Measurements from ENCODE around the gene UBXN10. TPM values are rescaled to one million over a fixed set of nuclear protein-coding genes. Genes with fewer than 3 reads are reported as not detected.

Gene UBXN10
- 0.03 to 0.06 TPM (median 0.05 TPM) in 3 replicates for polyA plus RNA-seq
- polyA plus RNA-seq (2011; ENCODE audit: low read depth): not detected
- polyA plus RNA-seq (2011; cell fraction: cytosol; rRNA removed): 0.02 and 0.03 TPM in 2 replicates
- polyA plus RNA-seq (2011; cell fraction: nucleus; rRNA removed): 0.03 and 0.05 TPM in 2 replicates
- 0.06 TPM in 1 of 2 replicates, not detected in the other for polyA plus RNA-seq (2012; ENCODE audit: low replicate concordance)
- polyA minus RNA-seq: 0.06 to 0.10 TPM (median 0.07 TPM) in 3 replicates
- not detected for polyA minus RNA-seq (2011; cell fraction: cytosol; rRNA and poly(A)+ RNA removed)
- polyA minus RNA-seq (2011; cell fraction: nucleus; rRNA and poly(A)+ RNA removed): 0.11 TPM in 1 of 2 replicates, not detected in the other

- Histone ChIP-seq H3K27me3 (ENCODE audit: control insufficient read depth, extremely low read depth, insufficient read depth, low read length) (peaks cover 45% of the 10 kb centered on the region), H3K79me2 (ENCODE audit: control insufficient read depth, insufficient read depth, low read length) (no peaks in the 10 kb centered on the region), H2AFZ (ENCODE audit: control insufficient read depth, low read length) (no peak within 1 kb of the TSS), H3K36me3 (ENCODE audit: control insufficient read depth in 2 of 2, extremely low read depth in 1 of 2, insufficient read depth in 2 of 2, low read length in 2 of 2) (no peaks in the 10 kb centered on the region), H3K9ac (ENCODE audit: control insufficient read depth, extremely low read depth, insufficient read depth, low read length) (no peak within 1 kb of the TSS), H3K27ac (ENCODE audit: control insufficient read depth, insufficient read depth, low read length) (no peak within 1 kb of the TSS), H3K9me1 (ENCODE audit: control insufficient read depth, extremely low read depth, insufficient read depth, low read length) (no peaks in the 10 kb centered on the region), H3K4me3 (ENCODE audit: control insufficient read depth in 2 of 3, extremely low read depth in 1 of 3, insufficient read depth in 2 of 3, low read depth in 1 of 3, low read length in 3 of 3) (peak within 1 kb of the TSS in 1 of 3 experiments; percentile 10), H4K20me1 (ENCODE audit: control insufficient read depth, extremely low read depth, insufficient read depth, low read length) (no peaks in the 10 kb centered on the region), H3K4me1 (ENCODE audit: control insufficient read depth, extremely low read depth, insufficient read depth, low read length) (peaks cover 3% of the 10 kb centered on the region), H3K4me2 (ENCODE audit: control insufficient read depth, extremely low read depth, insufficient read depth, low read depth, low read length) (peak within 1 kb of the TSS; percentile 55), H3K9me3 (ENCODE audit: control insufficient read depth, low read depth, low read length) (no peaks in the 10 kb centered on the region)
- TF ChIP-seq CTCF (optimal IDR thresholded peaks at IDR 0.05 in 1 of 3, IDR thresholded peaks at IDR 0.05 in 1 of 3, conservative IDR thresholded peaks at IDR 0.05 in 1 of 3; ENCODE audit: extremely low read depth in 1 of 3, insufficient read depth in 2 of 3, low read length in 3 of 3) (no peak), EZH2 (IDR thresholded peaks at IDR 0.05; ENCODE audit: low read length) (peak; percentile 8)
- dilution Hi-C loops (cut with MboI; ENCODE audit: extremely low pct_ligation_motif_present, low sequenced_read_pairs): no loop called here
- DNase-seq (ENCODE audit: low read depth, low spot score) (no peak), FAIRE-seq (no peak)
These were observed at the start of gene UBXN10, which contains the start of gene PLA2G2C for GRCh38 chr1:20185834-20186782. Gene UBXN10, plus strand, starts transcription at chr1:20186096. Its CDS starts 4,466 bp downstream, at chr1:20190562. Gene PLA2G2C, minus strand, starts transcription at chr1:20186518. Its CDS starts 9,155 bp downstream, at chr1:20177363.

- Histone ChIP-seq H4K20me1 (ENCODE audit: control insufficient read depth, extremely low read depth, insufficient read depth, low read length) (no peaks in the 10 kb centered on the region), H3K79me2 (ENCODE audit: control insufficient read depth, insufficient read depth, low read length) (no peaks in the 10 kb centered on the region), H3K4me2 (ENCODE audit: control insufficient read depth, extremely low read depth, insufficient read depth, low read depth, low read length) (no peak overlapping the region), H2AFZ (ENCODE audit: control insufficient read depth, low read length) (no peak overlapping the region), H3K9me3 (ENCODE audit: control insufficient read depth, low read depth, low read length) (no peaks in the 10 kb centered on the region), H3K4me3 (ENCODE audit: control insufficient read depth in 2 of 3, extremely low read depth in 1 of 3, insufficient read depth in 2 of 3, low read depth in 1 of 3, low read length in 3 of 3) (no peak overlapping the region), H3K27me3 (ENCODE audit: control insufficient read depth, extremely low read depth, insufficient read depth, low read length) (no peaks in the 10 kb centered on the region), H3K27ac (ENCODE audit: control insufficient read depth, insufficient read depth, low read length) (no peak overlapping the region), H3K9ac (ENCODE audit: control insufficient read depth, extremely low read depth, insufficient read depth, low read length) (no peak overlapping the region), H3K36me3 (ENCODE audit: control insufficient read depth in 2 of 2, extremely low read depth in 1 of 2, insufficient read depth in 2 of 2, low read length in 2 of 2) (no peaks in the 10 kb centered on the region), H3K4me1 (ENCODE audit: control insufficient read depth, extremely low read depth, insufficient read depth, low read length) (peaks cover 7% of the 10 kb centered on the region), H3K9me1 (ENCODE audit: control insufficient read depth, extremely low read depth, insufficient read depth, low read length) (no peaks in the 10 kb centered on the region)
- no peak for TF ChIP-seq EZH2 (IDR thresholded peaks at IDR 0.05; ENCODE audit: low read length)
- no peak for TF ChIP-seq CTCF (optimal IDR thresholded peaks at IDR 0.05 in 1 of 3, IDR thresholded peaks at IDR 0.05 in 1 of 3, conservative IDR thresholded peaks at IDR 0.05 in 1 of 3; ENCODE audit: extremely low read depth in 1 of 3, insufficient read depth in 2 of 3, low read length in 3 of 3)
- FAIRE-seq (no peak), DNase-seq (ENCODE audit: low read depth, low spot score) (no peak)
- dilution Hi-C loops (cut with MboI; ENCODE audit: extremely low pct_ligation_motif_present, low sequenced_read_pairs): no loop called here
These were observed 49.6 kb upstream of the UBXN10 start for GRCh38 chr1:20136249-20136648.
